WTC11 (cell line): Measurements from ENCODE around the gene PLEKHA5.

ENCODE experiments used
- EMX1 ChIP-seq: fragments of 250-450 bp; sonication (Bioruptor Pico); IDR thresholded peaks from 2 replicates; pipeline ENCODE4 v1.8.0; 2021; ENCODE audit warnings: mild to moderate bottlenecking
- IRF2 ChIP-seq: sonication (generic); formaldehyde crosslinking; IDR thresholded peaks from 2 replicates; pipeline ENCODE4 v1.8.0; 2022; ENCODE audit warnings: low read depth, missing genetic modification reagents, borderline replicate concordance
- MAX ChIP-seq: sonication (generic); formaldehyde crosslinking; IDR thresholded peaks from 2 replicates; pipeline ENCODE4 v1.8.0; 2022; ENCODE audit warnings: mild to moderate bottlenecking, missing genetic modification reagents
- NFYB ChIP-seq: sonication (generic); formaldehyde crosslinking; conservative IDR thresholded peaks from 2 replicates; pipeline ENCODE4 v1.8.0; 2022; ENCODE audit warnings: low read depth, missing genetic modification reagents
- NR3C1 ChIP-seq: sonication (generic); formaldehyde crosslinking; conservative IDR thresholded peaks from 2 replicates; pipeline ENCODE4 v1.8.1; 2023; ENCODE audit warnings: low read depth, mild to moderate bottlenecking, missing genetic modification reagents
- OVOL2 ChIP-seq: fragments of 250-450 bp; sonication (Bioruptor Pico); IDR thresholded peaks from 2 replicates; pipeline ENCODE4 v1.9.0; 2021; ENCODE audit warnings: mild to moderate bottlenecking, borderline replicate concordance
- SMAD4 ChIP-seq: sonication (generic); formaldehyde crosslinking; IDR thresholded peaks from 2 replicates; pipeline ENCODE4 v1.8.0; 2022; ENCODE audit warnings: mild to moderate bottlenecking, missing genetic modification reagents
- USF2 ChIP-seq: sonication (generic); formaldehyde crosslinking; IDR thresholded peaks from 2 replicates; pipeline ENCODE4 v1.8.1; 2023; ENCODE audit warnings: mild to moderate bottlenecking, missing genetic modification reagents, moderate library complexity
- ZNF138 ChIP-seq: sonication (generic); formaldehyde crosslinking; conservative IDR thresholded peaks from 2 replicates; pipeline ENCODE4 v1.8.1; 2022; ENCODE audit warnings: mild to moderate bottlenecking, moderate library complexity, missing genetic modification reagents
- ZNF232 ChIP-seq: sonication (generic); formaldehyde crosslinking; IDR thresholded peaks from 2 replicates; pipeline ENCODE4 v1.8.0; 2022; ENCODE audit warnings: mild to moderate bottlenecking, missing genetic modification reagents
- TF ChIP-seq, protein P1 (sequence below): fragments of 200-600 bp; IDR thresholded peaks from 2 replicates; pipeline ENCODE4 v1.8.0; 2022; ENCODE audit warnings: antibody characterized with exemption
- TF ChIP-seq, protein P2 (sequence below): sonication (generic); formaldehyde crosslinking; IDR thresholded peaks from 2 replicates; pipeline ENCODE4 v1.8.1; 2023; ENCODE audit warnings: mild to moderate bottlenecking, missing genetic modification reagents

GRCh38 chr12:19227880-19228210 is 98.3 kb downstream of the PLEKHA5 start:
- TF ChIP-seq, protein P1, sequence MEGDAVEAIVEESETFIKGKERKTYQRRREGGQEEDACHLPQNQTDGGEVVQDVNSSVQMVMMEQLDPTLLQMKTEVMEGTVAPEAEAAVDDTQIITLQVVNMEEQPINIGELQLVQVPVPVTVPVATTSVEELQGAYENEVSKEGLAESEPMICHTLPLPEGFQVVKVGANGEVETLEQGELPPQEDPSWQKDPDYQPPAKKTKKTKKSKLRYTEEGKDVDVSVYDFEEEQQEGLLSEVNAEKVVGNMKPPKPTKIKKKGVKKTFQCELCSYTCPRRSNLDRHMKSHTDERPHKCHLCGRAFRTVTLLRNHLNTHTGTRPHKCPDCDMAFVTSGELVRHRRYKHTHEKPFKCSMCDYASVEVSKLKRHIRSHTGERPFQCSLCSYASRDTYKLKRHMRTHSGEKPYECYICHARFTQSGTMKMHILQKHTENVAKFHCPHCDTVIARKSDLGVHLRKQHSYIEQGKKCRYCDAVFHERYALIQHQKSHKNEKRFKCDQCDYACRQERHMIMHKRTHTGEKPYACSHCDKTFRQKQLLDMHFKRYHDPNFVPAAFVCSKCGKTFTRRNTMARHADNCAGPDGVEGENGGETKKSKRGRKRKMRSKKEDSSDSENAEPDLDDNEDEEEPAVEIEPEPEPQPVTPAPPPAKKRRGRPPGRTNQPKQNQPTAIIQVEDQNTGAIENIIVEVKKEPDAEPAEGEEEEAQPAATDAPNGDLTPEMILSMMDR: no peak
- TF ChIP-seq IRF2 (CRISPR knock-in tag): no peak
- TF ChIP-seq NFYB (CRISPR knock-in tag): no peak
- TF ChIP-seq EMX1 (CRISPR knock-in tag): no peak
- TF ChIP-seq NR3C1 (CRISPR knock-in tag): no peak
- no peak for TF ChIP-seq MAX (CRISPR knock-in tag)
- no peak for TF ChIP-seq ZNF138
- TF ChIP-seq ZNF232: no peak
- TF ChIP-seq OVOL2 (CRISPR knock-in tag): no peak
- TF ChIP-seq, protein P2, sequence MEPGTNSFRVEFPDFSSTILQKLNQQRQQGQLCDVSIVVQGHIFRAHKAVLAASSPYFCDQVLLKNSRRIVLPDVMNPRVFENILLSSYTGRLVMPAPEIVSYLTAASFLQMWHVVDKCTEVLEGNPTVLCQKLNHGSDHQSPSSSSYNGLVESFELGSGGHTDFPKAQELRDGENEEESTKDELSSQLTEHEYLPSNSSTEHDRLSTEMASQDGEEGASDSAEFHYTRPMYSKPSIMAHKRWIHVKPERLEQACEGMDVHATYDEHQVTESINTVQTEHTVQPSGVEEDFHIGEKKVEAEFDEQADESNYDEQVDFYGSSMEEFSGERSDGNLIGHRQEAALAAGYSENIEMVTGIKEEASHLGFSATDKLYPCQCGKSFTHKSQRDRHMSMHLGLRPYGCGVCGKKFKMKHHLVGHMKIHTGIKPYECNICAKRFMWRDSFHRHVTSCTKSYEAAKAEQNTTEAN: no peak
- TF ChIP-seq USF2 (CRISPR knock-in tag): no peak
- TF ChIP-seq SMAD4: no peak
